Head of caudate nucleus (tissue), 42 donors: ENCODE results near the gene ETS2.
A peak's percentile ranks its signal among the peaks of the same experiment; 100 is the strongest.
"Not testable (repeated sequence)": the region's sequence is repeated elsewhere in the genome, so short reads cannot be mapped to it uniquely, and the experiment has no call there.

Experiments
- DNase-seq, 42 donors: peaks; one replicate each; pipeline versions ENCODE4 v3.0.0 to v3.0.0-alpha.2; 2020 to 2021; ENCODE audit warnings: mixed read lengths in 7 of 42
- intact Hi-C: fragments of 100-400 bp; cut with DNase I; formaldehyde crosslinking; loops from one replicate; pipeline ENCODE4 v1.15.0; 2022

Gene ETS2

DNA sequence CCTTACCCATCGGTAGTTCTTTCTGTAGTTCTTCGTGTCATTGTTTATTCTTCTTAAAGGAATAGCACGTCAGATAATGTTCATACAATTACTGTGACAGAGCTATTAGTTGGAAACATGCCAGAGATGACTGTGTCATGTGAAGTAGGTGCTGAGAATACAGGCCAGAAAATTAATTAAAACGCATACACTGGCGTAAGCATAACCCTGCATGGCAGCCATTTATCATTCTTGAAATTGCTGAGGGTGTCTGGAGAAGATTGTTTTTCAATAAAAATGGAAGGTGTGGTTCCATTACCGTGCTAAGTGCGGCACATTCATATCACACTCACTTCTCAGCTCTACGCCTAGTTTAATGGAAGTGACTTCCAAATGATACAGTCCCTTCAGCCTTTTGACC is 7.8 kb downstream of the ETS2 start:
- DNase-seq = peak in 1 of 42 donors; percentile 3
- intact Hi-C loops = no loop called here

DNA sequence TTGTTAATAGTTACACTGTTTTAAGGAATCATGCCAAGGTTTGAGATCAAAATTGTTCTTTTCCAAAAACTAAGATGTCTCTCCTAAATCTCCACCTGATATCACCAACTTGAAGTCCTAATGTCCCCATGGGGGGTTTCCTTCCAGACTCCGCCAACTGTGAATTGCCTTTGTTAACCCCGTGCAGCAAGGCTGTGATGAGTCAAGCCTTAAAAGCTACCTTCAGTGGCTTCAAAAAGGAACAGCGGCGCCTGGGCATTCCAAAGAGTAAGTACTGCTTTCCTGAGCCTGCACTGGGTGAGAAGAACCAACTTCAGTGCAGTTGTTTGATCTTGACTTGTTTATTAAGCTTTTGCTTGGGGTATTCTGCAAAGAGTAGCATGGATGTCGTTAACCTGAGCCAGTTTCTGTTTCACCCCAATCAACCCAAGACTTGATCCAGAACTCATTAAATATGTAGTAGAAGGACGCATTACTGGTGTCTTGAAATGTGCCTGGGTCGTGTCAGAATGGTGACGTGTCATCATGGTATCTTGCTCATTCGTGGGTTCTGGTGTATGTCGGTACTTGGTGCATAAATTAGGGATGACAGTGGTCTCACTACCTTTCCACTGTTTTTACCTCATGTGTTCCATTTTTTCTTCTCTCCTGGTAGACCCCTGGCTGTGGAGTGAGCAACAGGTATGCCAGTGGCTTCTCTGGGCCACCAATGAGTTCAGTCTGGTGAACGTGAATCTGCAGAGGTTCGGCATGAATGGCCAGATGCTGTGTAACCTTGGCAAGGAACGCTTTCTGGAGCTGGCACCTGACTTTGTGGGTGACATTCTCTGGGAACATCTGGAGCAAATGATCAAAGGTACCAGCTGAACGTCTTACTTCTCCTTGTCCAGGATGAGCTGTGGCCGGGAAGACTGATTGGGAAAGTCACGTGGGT is 8.7 kb downstream of the ETS2 start:
- intact Hi-C loops = no loop called here
- peak in 1 of 42 donors; percentile 24 for DNase-seq

DNA sequence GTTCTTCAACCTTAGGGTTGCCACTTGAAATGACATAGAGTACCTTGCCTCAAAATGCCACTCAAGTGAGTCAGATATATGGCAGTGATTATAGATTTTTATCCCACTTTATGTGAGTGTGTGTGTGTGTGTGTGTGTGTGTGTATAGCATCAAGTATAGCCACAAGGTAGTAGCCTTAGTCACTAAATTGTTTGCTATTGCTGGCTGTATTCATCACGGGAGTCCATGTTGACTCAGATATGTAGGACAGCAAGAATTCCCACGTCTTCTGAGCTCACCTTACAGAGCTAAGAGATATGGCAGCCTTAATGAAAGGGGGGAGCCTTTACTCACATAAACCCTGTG is 9.3 kb downstream of the ETS2 start:
- intact Hi-C loops = no loop called here

DNA sequence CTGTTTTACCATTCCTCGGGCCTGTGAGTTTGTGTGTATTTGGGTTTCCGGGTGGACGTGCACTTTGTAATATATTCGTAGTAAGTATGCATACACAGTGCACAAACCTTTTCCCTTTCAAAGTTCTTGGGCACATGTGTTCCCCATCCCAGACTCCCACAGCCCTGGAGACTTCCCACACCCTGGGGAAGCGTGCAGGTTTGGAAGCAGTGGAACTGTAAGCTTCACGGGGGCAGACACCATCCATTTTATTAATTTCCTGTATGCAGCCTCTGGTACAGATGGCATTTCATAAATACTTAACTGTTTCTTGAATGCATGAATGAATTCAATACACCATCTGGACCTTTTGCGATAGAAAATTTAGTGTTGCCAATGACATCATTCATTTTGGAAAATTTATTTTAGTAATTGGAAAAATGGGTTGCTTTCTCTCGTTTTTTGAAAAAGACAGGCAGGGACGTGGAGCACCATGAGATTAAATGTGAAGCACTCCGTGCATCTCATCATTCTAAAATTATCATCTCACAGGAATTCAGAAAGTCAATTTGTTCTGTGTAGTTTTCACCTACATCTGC is 10.8 kb downstream of the ETS2 start:
- intact Hi-C loops = no loop called here
- peak in 27 of 42 donors; percentile 14 to 82 (median 49) for DNase-seq

More for the DNA sequence above, 9.3 kb downstream of the ETS2 start:
- peak in 1 of 42 donors; percentile 12 for DNase-seq

DNA sequence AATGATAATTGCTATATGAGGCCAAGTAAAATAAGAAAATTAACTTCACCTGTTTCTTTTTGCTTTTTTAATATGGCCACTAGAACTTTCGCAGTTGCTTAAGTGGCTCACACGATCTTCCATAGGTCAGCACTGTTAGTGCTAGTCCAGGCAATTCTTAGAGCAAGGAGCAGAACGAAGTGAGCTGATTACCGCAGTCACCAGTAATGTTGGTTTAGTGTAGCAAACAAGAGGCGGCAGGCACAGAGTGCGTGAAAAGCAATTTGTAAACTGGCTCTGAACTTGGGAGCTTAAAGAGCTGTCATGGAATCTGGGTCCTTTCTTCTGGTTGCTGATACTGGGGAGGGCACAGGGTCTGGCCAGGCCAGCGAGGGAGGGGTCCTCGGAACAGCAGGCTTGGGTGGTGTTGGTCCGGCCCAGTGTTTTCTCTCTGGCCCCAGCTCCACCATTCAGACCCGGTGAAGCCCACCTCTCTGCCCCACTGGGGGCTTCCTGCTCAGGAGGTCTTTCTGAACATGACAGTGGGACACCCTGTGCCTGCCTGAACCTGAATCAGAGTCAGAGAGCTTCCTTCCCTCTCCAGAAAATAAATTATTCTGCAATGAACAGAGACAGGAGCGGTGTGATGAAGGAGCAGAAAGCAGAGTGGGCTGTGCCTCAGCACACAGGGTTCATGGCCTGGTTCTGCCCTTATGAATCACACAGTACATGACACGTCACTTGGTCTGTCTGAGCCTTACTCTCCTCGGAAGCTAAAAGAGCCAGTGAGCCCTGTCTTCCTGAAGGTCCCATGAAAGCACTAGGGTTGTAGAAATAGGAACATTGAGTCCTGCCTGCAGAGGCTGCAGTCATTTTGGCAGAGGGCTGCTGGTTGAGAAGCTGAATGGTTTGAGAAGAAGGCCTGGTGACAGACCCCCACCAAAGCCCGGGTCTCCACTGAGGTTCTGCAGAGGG is 11.9 kb downstream of the ETS2 start:
- intact Hi-C loops = no loop called here
- peak in 24 of 42 donors; percentile 11 to 80 (median 50) for DNase-seq

DNA sequence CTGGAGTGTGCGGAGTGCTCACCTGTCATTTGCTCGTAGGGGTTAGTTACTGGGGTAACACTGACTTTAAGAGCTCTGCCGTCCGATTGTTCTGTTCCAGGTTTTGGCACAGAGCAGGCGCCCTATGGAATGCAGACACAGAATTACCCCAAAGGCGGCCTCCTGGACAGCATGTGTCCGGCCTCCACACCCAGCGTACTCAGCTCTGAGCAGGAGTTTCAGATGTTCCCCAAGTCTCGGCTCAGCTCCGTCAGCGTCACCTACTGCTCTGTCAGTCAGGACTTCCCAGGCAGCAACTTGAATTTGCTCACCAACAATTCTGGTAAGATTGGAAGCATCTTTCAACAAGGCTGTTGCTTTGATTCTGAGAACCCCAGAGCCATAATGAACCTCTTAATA is 12.6 kb downstream of the ETS2 start:
- intact Hi-C loops = no loop called here

DNA sequence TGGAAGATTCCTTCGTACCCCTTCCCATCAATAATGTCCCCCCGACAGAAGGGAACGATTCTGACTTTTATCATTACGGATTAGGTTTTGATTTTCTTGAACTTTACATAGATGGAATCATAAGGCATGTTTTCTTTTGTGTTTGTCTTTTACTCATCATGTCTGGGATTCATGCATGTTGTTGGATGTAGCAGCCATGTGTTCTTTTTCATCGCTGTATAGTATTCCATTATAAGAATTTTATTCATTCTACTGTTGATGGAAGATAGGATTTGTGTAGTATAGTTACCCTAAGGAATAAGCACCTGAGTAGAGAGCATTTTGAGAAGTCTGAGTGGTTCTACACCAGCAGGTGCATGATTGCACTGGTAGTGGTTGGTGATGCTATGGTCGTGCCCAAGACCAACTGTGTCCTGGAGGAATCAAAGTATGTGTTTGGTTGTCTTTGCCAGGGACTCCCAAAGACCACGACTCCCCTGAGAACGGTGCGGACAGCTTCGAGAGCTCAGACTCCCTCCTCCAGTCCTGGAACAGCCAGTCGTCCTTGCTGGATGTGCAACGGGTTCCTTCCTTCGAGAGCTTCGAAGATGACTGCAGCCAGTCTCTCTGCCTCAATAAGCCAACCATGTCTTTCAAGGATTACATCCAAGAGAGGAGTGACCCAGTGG is 13.5 kb downstream of the ETS2 start:
- intact Hi-C loops = no loop called here
- DNase-seq = no peak

More for the DNA sequence above, 12.6 kb downstream of the ETS2 start:
- DNase-seq = no peak

DNA sequence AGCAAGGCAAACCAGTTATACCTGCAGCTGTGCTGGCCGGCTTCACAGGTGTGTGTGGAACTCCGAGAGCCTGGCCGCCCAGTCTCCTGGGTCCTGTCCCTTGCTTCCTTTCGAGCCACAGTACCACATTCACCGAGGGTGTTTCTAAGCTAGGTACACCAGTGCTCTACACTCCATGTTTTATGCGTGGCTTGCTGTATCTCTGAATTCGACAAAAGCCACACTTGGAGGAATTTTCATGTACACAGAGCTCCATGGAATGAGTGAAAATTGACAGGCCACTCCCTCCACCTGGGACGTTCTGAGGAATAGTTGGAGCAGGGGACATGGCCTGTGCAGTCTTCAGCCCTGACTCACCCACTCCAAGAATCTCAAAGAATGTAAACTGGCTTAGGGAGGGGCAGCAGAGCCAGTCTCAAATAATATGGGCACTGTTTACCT is 14.0 kb downstream of the ETS2 start:
- intact Hi-C loops = no loop called here
- DNase-seq = no peak

DNA sequence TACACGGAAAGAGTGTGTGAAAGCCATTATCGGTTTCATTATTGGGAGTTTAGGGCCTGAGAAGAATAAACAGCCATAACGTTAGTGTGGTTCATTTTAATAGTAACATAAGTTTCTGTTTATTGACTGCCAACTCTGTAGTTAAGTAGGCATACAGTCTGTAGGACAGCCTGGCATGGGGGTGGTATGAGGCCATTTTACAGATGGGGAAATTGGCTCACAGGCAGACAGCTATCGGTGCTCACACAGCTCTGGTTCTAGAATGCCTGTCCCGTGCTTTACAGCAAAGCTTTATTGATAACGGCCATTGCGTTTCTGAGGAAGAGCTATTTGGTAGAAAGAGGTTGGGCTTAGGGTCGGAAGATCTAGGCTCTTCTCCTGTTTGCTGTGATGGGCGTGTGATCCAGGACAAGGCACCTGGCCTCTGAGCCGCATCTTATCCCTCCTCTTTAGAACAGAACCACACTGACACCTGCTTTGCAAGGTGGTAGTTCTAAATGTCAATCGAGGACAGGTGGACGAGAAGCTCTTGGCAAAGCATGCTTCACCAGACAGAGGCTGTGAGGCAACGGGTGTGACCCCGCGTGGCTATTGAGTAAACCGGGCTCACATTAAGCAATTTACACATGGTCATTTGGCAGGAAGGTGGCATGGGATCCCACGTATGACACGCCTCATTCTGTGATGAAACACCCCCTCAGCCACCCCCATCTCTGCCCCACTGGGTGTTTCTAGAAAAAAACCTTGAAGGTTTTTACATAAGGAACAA is 14.9 kb downstream of the ETS2 start:
- intact Hi-C loops = no loop called here
- no peak for DNase-seq

DNA sequence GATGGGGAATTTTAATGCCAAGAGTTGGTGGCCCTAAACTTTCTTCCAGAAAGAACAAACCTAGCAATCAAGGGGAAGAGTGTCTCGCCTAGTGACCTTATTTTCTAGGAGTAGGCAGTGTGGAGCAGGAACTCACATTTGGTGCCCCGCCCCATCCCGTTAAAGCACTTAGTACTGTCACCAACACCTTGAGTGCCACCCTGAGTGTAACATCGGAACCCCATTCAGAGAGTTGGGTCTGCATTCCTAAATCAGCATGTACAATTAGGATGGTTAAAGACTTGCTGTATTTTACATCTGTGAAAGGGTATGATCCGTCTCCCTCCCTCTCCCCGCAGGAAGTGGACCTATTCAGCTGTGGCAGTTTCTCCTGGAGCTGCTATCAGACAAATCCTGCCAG is 15.5 kb downstream of the ETS2 start:
- intact Hi-C loops = no loop called here
- DNase-seq = no peak

DNA sequence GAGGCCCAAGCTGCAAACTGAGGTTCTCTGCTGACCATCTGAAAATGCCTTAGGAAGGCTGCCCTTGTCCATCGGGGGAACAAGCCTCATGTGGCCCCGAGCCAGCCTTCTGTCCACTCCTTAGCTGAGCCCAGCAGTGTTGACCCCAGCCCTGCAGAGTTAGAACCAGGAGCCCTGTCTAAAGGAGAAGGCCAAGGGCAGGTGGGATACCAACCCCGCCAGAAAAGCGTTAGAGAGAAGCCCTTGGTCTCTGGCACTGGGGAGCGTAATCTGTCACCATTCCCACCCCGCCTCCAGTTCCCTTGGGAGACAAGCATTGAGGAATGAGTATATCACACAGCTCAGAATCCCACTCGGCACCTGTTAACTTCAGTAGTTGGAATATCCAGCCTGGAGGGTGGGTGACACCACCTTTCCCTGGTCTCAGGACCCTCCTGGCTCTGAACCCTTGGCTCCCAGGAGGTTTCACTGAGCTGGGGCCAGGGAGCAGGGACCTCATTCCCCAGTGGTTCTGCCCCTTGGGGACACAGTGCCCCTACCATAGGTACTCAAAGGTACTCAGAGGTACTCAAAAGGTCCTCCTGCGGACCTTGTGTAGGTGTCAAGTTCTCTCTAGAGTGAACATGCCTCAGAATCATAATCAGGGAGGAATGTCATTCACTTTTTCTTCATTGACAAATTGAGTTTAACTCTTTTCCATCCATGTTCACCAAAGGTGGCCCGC is 16.4 kb downstream of the ETS2 start:
- no peak for DNase-seq
- intact Hi-C loops = no loop called here

DNA sequence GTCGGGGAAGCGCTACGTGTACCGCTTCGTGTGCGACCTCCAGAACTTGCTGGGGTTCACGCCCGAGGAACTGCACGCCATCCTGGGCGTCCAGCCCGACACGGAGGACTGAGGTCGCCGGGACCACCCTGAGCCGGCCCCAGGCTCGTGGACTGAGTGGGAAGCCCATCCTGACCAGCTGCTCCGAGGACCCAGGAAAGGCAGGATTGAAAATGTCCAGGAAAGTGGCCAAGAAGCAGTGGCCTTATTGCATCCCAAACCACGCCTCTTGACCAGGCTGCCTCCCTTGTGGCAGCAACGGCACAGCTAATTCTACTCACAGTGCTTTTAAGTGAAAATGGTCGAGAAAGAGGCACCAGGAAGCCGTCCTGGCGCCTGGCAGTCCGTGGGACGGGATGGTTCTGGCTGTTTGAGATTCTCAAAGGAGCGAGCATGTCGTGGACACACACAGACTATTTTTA is 17.1 kb downstream of the ETS2 start:
- intact Hi-C loops = no loop called here
- DNase-seq = no peak

DNA sequence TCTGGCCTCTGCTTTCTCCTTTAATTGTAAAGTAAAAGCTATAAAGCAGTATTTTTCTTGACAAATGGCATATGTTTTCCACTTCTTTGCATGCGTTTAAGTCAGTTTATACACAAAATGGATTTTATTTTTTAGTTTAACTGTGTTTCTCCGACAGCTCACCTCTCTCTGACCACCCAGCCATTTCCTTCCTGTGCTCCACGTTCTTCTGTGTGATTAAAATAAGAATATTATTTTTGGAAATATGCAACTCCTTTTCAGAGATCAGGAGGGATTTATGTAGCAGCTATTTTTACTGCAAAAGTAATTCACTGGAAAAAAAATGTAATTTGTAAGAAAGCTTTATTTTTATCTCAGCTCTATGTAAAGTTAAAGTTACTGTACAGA is 18.0 kb downstream of the ETS2 start:
- no peak for DNase-seq
- intact Hi-C loops = no loop called here

DNA sequence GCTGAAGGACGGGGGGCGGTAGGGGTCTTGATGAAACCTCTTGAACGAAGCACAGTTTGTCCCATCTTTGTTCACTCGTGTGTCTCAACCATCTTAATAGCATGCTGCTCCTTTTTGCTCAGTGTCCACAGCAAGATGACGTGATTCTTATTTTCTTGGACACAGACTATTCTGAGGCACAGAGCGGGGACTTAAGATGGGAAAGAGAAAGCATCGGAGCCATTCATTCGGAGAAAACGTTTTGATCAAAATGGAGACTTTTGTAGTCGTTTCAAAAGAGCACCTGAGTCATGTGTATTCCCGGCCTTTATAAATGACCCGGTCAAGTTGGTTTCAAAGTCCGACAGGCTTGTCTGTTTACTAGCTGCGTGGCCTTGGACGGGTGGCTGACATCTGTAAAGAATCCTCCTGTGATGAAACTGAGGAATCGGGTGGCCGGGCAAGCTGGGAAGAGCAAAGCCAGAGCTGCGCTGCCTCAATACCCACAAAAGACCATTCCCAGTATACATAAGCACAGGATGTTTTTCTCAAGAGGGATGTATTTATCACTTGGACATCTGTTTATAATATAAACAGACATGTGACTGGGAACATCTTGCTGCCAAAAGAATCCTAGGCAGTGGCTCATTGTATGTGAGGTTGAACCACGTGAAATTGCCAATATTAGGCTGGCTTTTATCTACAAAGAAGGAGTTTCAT is 18.5 kb downstream of the ETS2 start:
- intact Hi-C loops = no loop called here

DNA sequence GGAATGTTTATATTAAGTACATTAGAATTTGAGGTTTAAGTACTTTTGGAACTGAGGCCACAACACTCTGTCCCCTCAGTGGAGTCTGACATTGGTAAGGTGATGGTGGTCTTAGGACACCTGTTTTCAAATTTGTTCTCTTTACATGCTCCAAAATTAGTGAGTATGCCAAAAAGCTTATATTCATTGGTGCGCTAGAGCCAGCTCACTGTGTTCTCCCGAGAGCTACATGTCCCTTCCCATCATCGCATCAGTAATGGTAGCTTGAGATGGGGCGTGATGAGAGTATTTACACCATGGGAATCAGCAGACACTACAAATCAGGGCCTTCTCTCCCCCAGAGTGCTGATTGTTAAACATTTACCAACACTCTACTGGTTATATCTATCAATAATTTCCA is 19.5 kb downstream of the ETS2 start:
- no peak for DNase-seq
- intact Hi-C loops = no loop called here

More for the DNA sequence above, 18.5 kb downstream of the ETS2 start:
- DNase-seq = no peak

DNA sequence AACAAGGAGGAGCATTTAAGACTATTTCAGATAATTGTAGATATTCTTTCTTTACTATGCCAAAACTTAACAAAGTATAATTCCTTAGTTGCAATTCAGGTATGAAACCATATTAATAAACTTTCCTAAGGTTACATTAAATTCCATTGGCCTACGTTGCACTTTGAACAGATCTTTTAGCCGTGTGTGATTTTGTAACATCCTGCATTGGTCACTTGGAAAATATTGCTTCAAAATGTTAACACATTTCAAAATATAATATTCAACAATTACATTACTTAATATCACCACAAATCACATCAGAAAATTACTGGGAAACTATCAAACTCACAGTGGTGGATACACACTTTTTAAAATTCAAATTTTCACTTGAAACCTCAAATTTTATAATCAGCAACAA is 20.2 kb downstream of the ETS2 start:
- DNase-seq = no peak
- intact Hi-C loops = no loop called here

DNA sequence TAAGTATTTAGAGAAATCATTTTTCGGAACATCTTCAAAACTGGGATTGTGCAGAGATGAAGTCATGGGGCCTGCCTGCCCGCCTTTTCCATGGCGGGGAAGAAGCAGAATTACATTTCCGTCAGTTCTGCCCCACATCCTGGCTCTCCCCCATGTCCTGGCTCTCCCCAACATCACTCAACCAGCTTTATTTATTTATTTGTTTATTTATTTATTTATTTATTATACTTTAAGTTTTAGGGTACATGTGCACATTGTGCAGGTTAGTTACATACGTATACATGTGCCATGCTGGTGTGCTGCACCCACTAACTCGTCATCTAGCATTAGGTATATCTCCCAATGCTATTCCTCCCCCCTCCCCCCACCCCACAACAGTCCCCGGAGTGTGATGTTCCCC is 22.4 kb downstream of the ETS2 start:
- DNase-seq, intact Hi-C loops: not testable (repeated sequence)
